IPS DF 19.7 (cell line): ENCODE data around the gene TGFBI.

Experiments used
- DNase-seq: peaks from one replicate; pipeline ENCODE4 v3.0.0-alpha.2; 2013; ENCODE audit warnings: low read depth, low spot score

Gene TGFBI

DNA sequence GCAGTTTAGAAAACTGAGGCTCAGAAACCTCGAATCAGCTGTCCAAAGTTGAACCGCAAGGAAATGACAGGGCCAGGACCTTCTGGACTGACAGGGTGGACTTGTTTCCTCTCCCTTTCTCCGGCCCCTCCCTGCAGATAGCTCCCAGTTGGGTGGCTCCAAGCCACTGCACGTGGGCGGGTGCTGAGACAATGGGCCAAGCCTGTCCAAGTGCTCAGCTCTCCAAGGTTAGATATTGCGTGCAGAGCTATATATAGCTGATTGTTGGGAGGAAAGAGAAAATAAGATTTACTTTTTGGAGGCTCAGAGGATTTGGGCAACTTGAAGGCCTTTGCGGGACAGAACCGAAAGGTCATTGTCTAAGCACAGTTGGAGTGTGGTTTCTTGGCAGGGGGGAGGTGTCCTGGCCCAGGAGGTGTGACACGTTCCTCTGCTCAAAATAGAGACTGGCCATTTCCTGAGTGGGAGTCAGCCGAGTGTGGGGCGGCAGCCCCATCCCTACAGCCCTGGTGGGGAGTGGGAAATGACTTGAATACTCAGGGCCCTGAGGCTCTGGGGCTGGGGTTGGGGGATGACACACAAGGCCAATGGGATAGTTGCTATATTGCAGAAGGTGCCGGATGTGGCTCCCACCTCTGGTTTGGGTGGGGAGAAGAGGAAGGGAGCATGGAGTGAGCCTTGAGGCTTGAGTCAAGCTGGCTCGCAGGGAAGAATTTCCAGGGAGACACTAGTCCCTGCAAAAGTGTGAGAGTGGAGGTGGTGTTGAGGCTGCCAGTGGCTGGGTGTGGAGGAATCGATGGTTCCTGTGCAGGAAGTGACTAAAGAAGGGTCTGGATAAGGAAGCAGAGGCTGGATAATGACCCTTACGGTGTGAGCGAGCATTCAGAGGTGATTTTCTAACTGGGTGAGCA lies 59.4 kb downstream of the TGFBI start:
- no peak for DNase-seq

DNA sequence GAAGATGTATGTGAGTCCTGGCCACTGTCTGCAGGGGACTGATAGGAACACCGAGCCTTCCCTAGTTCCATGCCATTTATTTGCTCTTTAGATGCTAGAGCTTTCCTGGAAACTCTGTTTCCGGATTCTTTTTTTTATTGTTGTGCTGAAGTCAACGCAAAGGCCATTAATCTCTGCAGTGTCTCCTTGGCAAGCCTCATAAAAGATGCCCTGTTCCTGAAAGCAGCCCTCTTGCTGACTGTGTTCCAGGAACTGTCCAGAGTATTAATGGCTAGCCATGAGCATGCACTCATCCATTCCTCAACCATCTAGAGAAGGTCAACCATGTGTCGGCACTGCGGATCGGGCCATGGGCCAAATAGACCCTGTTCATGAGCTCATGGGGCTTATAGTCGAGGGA lies 61.0 kb downstream of the TGFBI start:
- no peak for DNase-seq

DNA sequence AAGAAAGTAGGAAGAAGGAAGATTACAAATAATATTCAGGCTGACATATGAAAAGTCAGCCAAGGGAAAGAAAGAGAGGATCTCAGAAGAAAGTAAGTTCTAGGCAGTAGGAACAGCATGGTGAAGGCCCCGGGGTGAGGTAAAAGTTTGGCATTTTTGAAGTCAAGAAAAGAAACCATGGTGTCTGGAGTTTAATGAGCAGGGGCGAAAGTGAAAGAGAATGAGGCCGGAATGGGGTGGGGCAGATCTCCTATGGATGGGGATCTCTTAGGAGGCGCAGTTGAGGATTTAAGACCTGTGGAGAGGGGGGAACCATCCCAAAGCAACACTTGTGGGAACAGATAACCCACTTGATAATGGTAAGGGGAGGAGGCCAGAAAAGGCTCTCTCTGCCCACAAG lies 61.5 kb downstream of the TGFBI start:
- DNase-seq: no peak

DNA sequence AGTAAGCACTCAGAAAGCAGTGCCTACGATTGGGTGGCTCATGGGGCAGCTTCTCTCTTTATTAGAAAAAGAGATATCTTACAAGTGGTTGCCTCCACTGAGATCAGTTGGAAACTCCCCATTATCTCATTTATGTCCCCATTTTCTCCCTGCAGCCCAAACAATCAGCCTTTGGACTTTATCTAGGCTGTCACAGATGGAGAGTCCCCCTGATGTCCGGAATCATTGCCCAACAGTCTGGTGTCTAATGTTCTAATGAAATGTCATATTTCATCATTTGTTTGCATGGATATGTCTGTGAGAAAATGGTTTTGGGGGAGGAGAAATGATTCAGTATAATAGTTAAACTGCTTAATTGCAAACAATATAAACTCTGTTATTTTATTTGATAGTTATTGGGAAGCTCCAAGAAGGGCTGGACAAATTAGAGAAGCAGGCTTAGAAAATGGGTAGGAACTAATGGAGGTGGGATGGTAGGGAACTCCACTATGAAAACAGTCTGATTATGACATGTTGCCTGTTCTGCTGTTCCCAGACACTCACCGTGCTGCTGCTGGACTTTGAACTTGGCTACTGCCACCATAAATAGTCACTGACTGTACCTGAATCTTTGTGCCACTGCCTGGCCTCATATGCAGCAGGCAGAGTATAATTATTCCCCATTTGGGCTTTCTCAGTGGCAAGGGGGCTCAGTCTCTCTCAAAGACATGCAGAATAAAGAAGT lies 65.6 kb downstream of the TGFBI start:
- no peak for DNase-seq

DNA sequence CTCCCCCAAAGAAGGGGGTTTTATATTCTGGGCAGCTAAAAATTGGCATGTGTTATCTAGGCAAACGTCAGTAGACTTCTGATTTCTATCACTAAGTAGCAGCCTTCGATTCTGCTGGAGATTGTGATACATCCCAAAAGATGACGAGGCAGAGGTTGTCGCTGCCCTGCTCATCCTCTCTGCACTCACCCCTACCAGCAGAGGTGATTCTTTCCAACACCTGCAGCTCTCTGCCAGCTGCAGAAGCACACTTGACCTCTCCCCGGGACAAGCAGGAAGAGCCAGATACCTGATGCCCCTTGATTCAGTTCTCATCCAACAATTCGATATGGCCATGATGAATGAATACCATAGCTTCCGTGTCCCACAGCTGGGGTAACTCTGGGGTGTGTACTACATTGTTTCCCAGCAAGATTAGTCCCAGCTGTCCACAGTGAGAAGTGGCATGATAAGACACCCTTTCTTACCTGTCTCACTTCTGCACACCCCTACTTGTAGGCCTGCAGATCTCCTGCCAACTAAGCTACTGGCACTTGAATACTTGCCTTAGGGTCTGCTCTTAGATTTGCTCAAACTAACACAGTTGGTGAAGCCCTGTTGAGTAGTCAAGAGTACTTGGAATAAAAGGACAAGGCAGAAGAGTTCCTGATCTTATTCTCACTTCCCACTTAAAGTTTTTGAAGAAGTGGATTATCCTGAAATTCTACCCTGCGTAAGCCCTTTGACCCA lies 66.3 kb downstream of the TGFBI start:
- no peak for DNase-seq

DNA sequence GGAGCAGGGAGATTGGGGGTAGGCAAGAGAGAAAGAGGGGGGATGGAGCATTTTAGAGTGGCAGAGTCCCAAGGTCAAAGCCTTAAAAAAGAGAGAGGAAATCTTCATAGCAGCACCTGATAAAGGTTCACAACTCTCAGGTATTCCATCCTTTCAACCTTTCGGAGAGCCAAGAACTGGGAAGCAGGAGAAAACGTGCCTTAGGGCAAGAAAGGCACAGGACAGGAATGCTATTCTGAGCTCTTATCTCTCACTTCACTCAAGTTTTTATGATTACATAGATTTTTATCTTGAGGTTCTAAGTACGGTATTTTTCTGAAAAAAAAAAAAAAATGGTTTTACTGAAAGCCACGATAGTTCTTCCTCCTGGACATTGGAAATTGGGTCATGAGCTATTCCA lies 69.4 kb downstream of the TGFBI start:
- DNase-seq: no peak

DNA sequence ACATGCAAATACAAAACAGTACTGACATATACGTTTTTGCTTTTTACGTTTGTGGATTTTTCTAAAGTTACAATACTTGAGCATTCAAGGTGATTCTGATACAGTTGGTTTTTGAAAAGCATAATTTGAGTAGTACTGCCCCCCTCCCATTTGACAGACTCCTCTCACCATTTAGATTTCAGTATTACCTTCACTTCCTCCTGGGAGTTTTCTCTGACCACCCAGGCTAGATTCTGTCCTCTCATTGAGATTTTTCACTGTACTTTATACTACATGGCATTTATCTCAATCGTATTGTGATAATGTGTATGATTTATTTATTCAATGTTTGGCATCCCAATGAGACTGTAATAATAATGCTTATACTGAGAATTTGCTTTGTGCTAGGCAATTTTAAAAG lies 71.1 kb downstream of the TGFBI start:
- DNase-seq: no peak

DNA sequence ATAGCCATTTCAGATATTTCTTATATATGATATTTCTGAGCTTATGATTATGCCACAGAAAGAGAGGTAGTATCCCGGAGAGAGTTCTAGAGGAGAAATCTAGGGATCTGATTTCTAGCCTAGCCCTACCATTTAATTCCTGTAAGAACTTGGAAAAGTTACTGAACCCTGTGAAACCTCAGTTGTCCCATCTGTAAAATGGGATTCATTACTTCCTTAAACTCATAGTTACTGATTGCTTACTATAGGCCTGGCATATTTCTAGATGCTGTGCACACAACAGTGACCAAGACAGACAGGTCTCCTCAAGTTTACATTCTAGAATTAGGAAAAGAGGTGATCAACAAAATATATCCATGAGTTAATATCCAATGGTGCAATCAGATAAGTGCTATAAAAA lies 73.1 kb downstream of the TGFBI start:
- no peak for DNase-seq

DNA sequence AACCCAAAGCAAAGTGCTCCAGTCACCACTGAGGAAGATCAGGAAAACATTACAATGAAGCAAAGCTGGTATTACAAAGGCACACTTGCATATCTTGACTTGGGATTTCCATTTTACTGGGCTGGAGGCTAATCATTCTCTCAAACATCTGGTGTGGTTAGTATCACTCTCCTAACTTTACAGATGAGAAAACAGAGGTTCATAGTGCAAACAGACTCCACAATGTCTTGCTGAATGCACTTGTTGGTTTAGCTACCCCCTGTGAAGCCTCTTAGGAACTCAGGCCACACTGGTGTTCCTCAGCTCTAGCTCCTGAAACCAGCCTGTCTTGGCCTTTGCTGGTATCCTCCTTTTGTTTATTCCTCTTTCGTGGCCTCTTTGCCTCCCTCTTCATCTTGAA lies 74.3 kb downstream of the TGFBI start:
- DNase-seq: no peak

DNA sequence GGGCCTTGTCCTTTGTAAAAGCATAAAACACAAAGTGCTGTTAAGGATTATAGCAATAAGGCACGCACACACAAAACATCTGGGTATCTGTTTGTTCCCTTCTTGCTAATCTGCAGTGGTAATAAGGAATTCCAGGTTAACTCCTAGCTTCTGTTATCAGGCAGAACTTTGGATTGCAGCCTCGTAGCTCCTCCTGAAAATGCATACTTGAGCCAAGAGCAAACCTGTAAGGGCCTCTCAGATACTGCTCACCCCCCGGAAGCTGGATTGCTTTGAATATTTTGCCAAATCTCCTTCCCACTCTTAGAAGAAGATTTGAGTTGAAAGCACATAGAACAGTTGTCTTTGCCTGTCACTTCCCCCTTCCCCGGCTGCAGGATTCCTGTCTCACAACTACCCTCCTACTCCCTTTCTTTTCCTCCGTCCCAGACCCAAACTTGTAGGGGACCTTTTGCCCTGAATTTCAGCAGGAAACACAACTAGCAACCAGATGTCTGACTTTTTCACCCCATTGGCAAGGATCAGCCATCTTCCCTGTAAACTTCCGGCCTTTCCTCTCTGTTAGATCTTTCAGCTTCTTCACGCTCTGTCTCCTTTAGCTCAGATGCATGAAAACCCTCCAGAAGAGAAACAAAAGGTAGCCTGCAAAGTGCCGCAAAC lies 75.6 kb downstream of the TGFBI start:
- no peak for DNase-seq

DNA sequence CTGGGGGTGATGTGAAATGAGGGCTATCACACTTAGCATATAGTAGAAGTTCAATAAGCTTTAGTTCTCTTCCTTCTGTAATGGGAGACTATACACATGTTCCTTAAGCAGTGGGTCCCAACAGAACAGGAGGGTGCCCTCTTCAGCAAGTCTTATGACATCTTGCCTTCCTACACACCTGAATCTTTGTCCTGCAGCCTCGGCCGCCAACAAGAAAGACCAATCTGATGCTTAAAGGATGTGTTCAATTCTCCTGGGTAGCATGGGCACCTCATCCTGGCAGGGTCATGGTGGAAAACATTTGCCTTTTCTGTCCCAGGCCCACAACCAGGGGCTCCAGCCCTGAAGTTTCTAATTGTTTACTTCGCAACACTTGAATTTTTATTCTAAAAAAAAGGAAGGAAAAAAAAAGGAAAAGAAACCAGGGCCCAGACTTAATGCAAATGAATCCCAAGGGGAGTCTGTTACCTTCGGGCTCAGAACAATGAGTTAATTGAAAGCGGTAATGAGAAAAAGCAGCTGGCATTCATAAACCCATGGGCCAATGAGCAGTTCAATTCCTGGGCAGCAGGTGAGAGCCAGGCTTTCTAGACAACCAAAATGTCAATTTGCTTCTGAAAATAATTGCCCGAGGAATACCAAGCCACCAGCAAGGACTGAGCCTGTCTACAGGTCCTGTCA lies 77.7 kb downstream of the TGFBI start:
- no peak for DNase-seq

DNA sequence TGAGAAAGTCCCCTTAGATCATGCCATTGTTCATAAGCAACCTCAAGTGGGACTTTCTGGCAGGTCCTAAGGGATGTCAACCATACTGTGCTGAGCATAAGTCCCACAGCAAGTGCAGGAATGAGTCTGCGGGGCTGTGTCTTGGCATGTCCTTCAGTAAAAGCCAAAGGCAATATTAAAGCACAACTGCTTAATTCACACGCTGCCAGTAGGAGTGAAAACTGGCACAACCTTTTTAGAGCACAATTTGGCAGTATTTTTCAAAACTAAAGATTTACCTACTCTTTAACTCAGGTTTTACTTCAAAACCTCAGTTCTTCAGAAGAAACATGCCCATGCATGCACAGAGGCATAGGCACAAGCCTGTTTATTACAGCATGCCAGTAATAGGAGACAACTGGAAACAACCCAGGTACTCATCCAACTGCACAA lies 79.4 kb downstream of the TGFBI start:
- DNase-seq: no peak

DNA sequence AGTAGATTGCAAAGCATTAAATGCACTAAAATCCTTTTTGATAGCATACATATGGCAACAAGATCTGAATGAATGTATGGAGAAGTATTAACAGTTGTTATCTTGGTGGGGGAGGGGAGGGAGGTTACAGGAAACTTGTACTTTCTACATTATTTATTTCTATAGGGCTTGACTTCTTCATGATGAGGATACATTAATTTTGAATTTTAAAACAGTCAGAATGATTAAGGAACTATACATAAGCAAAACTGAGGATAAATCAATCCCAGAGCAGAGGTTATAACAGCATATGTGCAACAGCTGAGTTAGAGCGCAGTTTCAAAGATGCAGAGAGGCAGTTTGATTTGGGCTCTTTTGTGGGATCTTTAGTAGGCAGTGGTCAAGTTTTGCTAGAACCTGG lies 80.0 kb downstream of the TGFBI start:
- no peak for DNase-seq

DNA sequence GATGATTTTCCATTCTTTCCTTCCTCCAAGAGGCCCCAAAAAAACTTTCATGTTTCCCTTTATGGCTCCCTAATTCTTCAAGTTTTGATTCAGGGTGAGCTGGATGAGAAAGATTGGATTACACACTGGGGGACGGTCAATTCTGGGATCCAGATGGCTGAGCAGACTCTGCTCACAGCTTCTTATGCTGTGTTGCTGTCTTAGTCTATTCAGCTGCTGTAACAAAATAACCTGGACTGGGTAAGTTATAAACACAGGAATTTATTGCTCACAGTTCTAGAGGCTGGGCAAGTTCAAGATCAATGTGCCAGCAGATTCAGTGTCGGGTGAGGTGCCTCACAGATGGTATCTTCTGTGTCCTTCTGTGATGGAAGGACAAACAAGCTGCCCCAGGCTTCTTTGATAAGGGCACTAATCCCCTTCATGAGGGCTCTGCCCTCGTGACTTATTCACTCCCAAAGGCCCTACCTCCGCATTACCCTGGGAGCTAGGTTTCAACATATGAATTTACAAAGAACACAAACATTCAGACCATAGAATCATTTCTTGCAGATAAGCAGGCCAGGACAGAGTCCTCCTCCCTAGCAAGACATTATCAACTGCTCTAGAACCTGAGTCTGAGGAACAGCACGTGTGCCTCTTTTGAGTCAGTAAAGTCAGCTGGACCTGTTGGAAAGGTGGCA lies 80.8 kb downstream of the TGFBI start:
- no peak for DNase-seq
